CD14-positive monocyte (primary cell): ENCODE measurements around the gene FHIT. TPM values are rescaled to one million over a fixed set of nuclear protein-coding genes. Genes with fewer than 3 reads are reported as not detected.

Source experiments
- DNase-seq, 3 donors: peaks; one replicate each; pipeline ENCODE4 v3.0.0-alpha.2; 2011 to 2022
- H2AFZ ChIP-seq: 2 replicates; pipeline ENCODE4 v1.6.0; 2012; ENCODE audit warnings: mild to moderate bottlenecking, low read depth, low read length, inconsistent platforms; ENCODE audit not compliant: insufficient read depth, poor library complexity, severe bottlenecking
- H3K27ac ChIP-seq, 2 donors: 1 replicate in 1 of 2; 2 replicates in 1 of 2; pipeline ENCODE4 v1.5.1; 2012 to 2013; ENCODE audit warnings: low read length in 2 of 2, control low read depth in 1 of 2, inconsistent platforms in 1 of 2, low read depth in 1 of 2, mild to moderate bottlenecking in 1 of 2
- H3K27me3 ChIP-seq, 2 donors: one replicate each; pipeline versions ENCODE4 v1.6.0 to v1.6.1; 2011 to 2013; ENCODE audit warnings: low read length in 2 of 2; ENCODE audit not compliant: control insufficient read depth in 2 of 2, insufficient read depth in 2 of 2
- H3K36me3 ChIP-seq, 2 donors: replicated peaks in 1 of 2; 1 replicate in 1 of 2; 2 replicates in 1 of 2; pipeline versions ENCODE4 v1.5.1 to v1.6.1; 2012 to 2013; ENCODE audit warnings: low read length in 2 of 2, control low read depth in 1 of 2, inconsistent platforms in 1 of 2, mild to moderate bottlenecking in 1 of 2; ENCODE audit not compliant: insufficient read depth in 2 of 2, control insufficient read depth in 1 of 2
- H3K4me1 ChIP-seq, 2 donors: 1 replicate in 1 of 2; 2 replicates in 1 of 2; pipeline versions ENCODE4 v1.5.1 to v1.6.1; 2012 to 2013; ENCODE audit warnings: low read length in 2 of 2, control low read depth in 1 of 2, inconsistent platforms in 1 of 2, mild to moderate bottlenecking in 1 of 2, moderate library complexity in 1 of 2; ENCODE audit not compliant: insufficient read depth in 2 of 2, control insufficient read depth in 1 of 2
- H3K4me2 ChIP-seq: replicated peaks from 2 replicates; pipeline ENCODE3; 2012; ENCODE audit warnings: low read length, moderate library complexity, mild to moderate bottlenecking; ENCODE audit not compliant: poor library complexity, severe bottlenecking; ENCODE audit errors: extremely low read depth
- H3K4me3 ChIP-seq, 3 experiments: fragments of 200-600 bp in 1 of 3; sonication (generic) in 1 of 3; replicated peaks in 1 of 3; 1 replicate in 2 of 3; 2 replicates in 1 of 3; pipeline ENCODE4 v1.5.1; 2011 to 2013; ENCODE audit warnings: low read length in 3 of 3, mild to moderate bottlenecking in 3 of 3, control low read depth in 2 of 3, low read depth in 2 of 3, inconsistent platforms in 1 of 3, moderate library complexity in 1 of 3
- H3K79me2 ChIP-seq: 2 replicates; pipeline ENCODE4 v1.6.0; 2012; ENCODE audit warnings: mild to moderate bottlenecking, control low read depth, inconsistent platforms, low read length, moderate library complexity; ENCODE audit not compliant: insufficient read depth
- H3K9ac ChIP-seq: 2 replicates; pipeline ENCODE4 v1.6.0; 2017; ENCODE audit warnings: low read length, mild to moderate bottlenecking; ENCODE audit not compliant: insufficient read depth, poor library complexity, severe bottlenecking
- H3K9me3 ChIP-seq, 2 donors: replicated peaks in 1 of 2; 1 replicate in 1 of 2; 2 replicates in 1 of 2; pipeline versions ENCODE4 v1.5.1 to v1.6.1; 2012 to 2013; ENCODE audit warnings: low read length in 2 of 2, control low read depth in 1 of 2; ENCODE audit not compliant: control insufficient read depth in 1 of 2, insufficient read depth in 1 of 2
- H4K20me1 ChIP-seq: 2 replicates; pipeline ENCODE4 v1.6.0; 2012; ENCODE audit warnings: mild to moderate bottlenecking, low read length, control low read depth, moderate library complexity; ENCODE audit not compliant: insufficient read depth
- H3K27ac Mint-ChIP-seq, 7 donors: one replicate each; pipeline ENCODE4 v1.8.0; 2020; ENCODE audit warnings: mild to moderate bottlenecking in 7 of 7, mixed read lengths in 7 of 7, moderate library complexity in 6 of 7, inconsistent platforms in 2 of 7
- H3K27me3 Mint-ChIP-seq, 3 donors: one replicate each; pipeline ENCODE4 v1.8.0; 2021 to 2022; ENCODE audit warnings: low read depth in 3 of 3, mild to moderate bottlenecking in 3 of 3, mixed read lengths in 3 of 3, moderate library complexity in 3 of 3, inconsistent platforms in 1 of 3
- H3K36me3 Mint-ChIP-seq, 2 donors: one replicate each; pipeline ENCODE4 v1.8.0; 2020; ENCODE audit warnings: mixed read lengths in 2 of 2, inconsistent platforms in 1 of 2, mild to moderate bottlenecking in 1 of 2
- H3K4me1 Mint-ChIP-seq: one replicate; pipeline ENCODE4 v1.8.0; 2020; ENCODE audit warnings: mild to moderate bottlenecking, mixed read lengths
- H3K4me3 Mint-ChIP-seq, 2 donors: one replicate each; pipeline ENCODE4 v1.8.0; 2020; ENCODE audit warnings: mild to moderate bottlenecking in 2 of 2, mixed read lengths in 2 of 2, moderate library complexity in 1 of 2
- H3K9me3 Mint-ChIP-seq, 7 donors: one replicate each; pipeline ENCODE4 v1.8.0; 2020 to 2022; ENCODE audit warnings: mixed read lengths in 7 of 7, mild to moderate bottlenecking in 6 of 7, moderate library complexity in 6 of 7, inconsistent platforms in 2 of 7
- WGBS: methylation state at CpG from one replicate; pipeline ENCODE4 v1.1.5; 2013; ENCODE audit warnings: missing lambda C conversion rate; ENCODE audit not compliant: insufficient coverage; 5-methylcytosine and 5-hydroxymethylcytosine counted together
- intact Hi-C, 2 donors: fragments of 100-400 bp; cut with micrococcal nuclease; formaldehyde crosslinking; loops; one replicate each; pipeline versions ENCODE4 v1.15.0 to v1.15.1; 2023
- polyA plus RNA-seq, 3 donors: library from polyadenylated mRNA; depleted of rRNA in 1 of 3; unstranded in 2 of 3; stranded (reverse) in 1 of 3; fragments of 300-500 nt in 2 of 3; fragments of >200 nt in 1 of 3; fragmentation: Illumina TruSeq in 2 of 3; gene quantifications; 1 replicate in 2 of 3; 2 replicates in 1 of 3; pipeline ENCODE4 v1.2.3, GENCODE V29; 2012 to 2021
- TF ChIP-seq, protein P1 (sequence below): fragments of 200-600 bp; IDR thresholded peaks from one replicate; pipeline ENCODE4 v1.8.0; 2022; ENCODE audit warnings: antibody characterized with exemption, mild to moderate bottlenecking

Gene FHIT
- polyA plus RNA-seq, 3 donors = 1.7 to 3.4 (median 3.2) TPM

DNA sequence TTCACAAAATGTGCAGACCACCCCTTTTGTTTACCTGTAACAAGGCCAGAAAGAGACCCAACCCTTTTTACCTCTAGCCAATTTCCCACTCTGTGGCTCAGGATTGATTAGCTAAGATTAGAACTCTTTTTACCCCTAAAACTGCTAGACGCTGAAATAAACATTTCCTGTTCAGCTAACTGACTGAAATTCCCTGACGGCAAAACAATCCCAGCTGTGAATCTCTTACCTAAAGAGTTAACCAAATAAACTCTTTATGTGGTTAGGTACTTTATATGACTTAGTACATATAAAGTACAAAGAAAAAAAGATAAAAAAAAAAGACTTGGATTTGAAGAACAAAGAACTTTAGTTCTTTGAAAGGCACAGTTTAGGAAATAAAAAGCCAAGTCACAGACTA lies 988.7 kb downstream of the FHIT start:
- H3K79me2 ChIP-seq = no peaks in the 10 kb centered on the region
- H3K27ac ChIP-seq = no peak overlapping the region
- Mint-ChIP-seq H3K9me3 (peaks cover 0 to 2% (median 0%) of the 10 kb centered on the region in 7 donors), H3K4me1 (no peaks in the 10 kb centered on the region), H3K27ac (no peak overlapping the region), H3K4me3 (no peak overlapping the region), H3K27me3 (no peaks in the 10 kb centered on the region), H3K36me3 (no peaks in the 10 kb centered on the region)
- DNase-seq = no peak
- no peaks in the 10 kb centered on the region for H3K36me3 ChIP-seq
- intact Hi-C loops = no loop called here
- TF ChIP-seq, protein P1, sequence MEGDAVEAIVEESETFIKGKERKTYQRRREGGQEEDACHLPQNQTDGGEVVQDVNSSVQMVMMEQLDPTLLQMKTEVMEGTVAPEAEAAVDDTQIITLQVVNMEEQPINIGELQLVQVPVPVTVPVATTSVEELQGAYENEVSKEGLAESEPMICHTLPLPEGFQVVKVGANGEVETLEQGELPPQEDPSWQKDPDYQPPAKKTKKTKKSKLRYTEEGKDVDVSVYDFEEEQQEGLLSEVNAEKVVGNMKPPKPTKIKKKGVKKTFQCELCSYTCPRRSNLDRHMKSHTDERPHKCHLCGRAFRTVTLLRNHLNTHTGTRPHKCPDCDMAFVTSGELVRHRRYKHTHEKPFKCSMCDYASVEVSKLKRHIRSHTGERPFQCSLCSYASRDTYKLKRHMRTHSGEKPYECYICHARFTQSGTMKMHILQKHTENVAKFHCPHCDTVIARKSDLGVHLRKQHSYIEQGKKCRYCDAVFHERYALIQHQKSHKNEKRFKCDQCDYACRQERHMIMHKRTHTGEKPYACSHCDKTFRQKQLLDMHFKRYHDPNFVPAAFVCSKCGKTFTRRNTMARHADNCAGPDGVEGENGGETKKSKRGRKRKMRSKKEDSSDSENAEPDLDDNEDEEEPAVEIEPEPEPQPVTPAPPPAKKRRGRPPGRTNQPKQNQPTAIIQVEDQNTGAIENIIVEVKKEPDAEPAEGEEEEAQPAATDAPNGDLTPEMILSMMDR = no peak
- no peaks in the 10 kb centered on the region for H4K20me1 ChIP-seq
- H3K4me1 ChIP-seq = no peaks in the 10 kb centered on the region
- no peak overlapping the region for H2AFZ ChIP-seq
- H3K4me2 ChIP-seq = no peak overlapping the region
- no peak overlapping the region for H3K9ac ChIP-seq
- H3K4me3 ChIP-seq = no peak overlapping the region
- H3K9me3 ChIP-seq = no peaks in the 10 kb centered on the region
- no CpG with 5 or more reads among the region's 2 CpGs for WGBS
- H3K27me3 ChIP-seq = no peaks in the 10 kb centered on the region

DNA sequence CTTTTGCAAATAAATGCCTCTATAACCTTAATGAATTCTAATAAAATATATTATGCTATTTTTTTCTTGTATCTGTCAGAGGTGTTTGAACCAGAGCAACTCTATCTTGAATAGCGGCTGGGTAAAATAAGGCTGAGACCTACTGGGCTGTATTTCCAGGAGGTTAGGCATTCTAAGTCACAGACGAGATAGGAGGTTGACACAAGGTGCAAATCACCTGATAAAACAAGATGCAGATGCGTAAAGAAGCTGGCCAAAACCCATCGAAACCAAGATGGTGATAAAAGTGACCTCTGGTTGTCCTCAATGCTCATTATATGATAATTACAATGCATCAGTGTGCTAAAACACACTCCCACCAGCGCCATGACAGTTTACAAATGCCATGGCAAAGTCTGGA lies 990.7 kb downstream of the FHIT start:
- no peak overlapping the region for H3K27ac ChIP-seq
- no peaks in the 10 kb centered on the region for H3K4me1 Mint-ChIP-seq
- H3K9me3 ChIP-seq = no peaks in the 10 kb centered on the region
- intact Hi-C loops = no loop called here
- 88% methylated on average over 1 of the region's 5 CpGs for WGBS
- H2AFZ ChIP-seq = no peak overlapping the region
- H3K9me3 Mint-ChIP-seq = peaks cover 0 to 4% (median 0%) of the 10 kb centered on the region in 7 donors
- no peaks in the 10 kb centered on the region for H3K36me3 ChIP-seq
- no peak overlapping the region for H3K9ac ChIP-seq
- no peaks in the 10 kb centered on the region for H3K27me3 Mint-ChIP-seq
- H3K4me2 ChIP-seq = no peak overlapping the region
- TF ChIP-seq, protein P1 = no peak
- no peak overlapping the region for H3K4me3 ChIP-seq
- H3K36me3 Mint-ChIP-seq = no peaks in the 10 kb centered on the region
- H3K4me1 ChIP-seq = no peaks in the 10 kb centered on the region
- DNase-seq = no peak
- no peaks in the 10 kb centered on the region for H3K79me2 ChIP-seq
- no peak overlapping the region for H3K27ac Mint-ChIP-seq
- H3K27me3 ChIP-seq = no peaks in the 10 kb centered on the region
- H4K20me1 ChIP-seq = no peaks in the 10 kb centered on the region
- no peak overlapping the region for H3K4me3 Mint-ChIP-seq
